HepG2 (cell line): ENCODE data around the gene PYGL. TPM values are rescaled to one million over a fixed set of nuclear protein-coding genes. Genes with fewer than 3 reads are reported as not detected.
A peak's percentile ranks its signal among the peaks of the same experiment; 100 is the strongest.

ENCODE experiments used
- ASH2L ChIP-seq: fragments of 300-600, 200-600 bp; sonication (generic); IDR thresholded peaks from 2 replicates; pipeline ENCODE4 v1.7.0; 2017; ENCODE audit warnings: low read depth, mild to moderate bottlenecking, moderate library complexity, mixed read lengths, low read length; ENCODE audit not compliant: insufficient read length
- EHMT2 ChIP-seq: fragments of 200-600 bp; sonication (generic); IDR thresholded peaks from 2 replicates; pipeline ENCODE4 v1.7.0; 2017; ENCODE audit warnings: antibody characterized with exemption, low read depth, low read length, borderline replicate concordance
- ELF3 ChIP-seq: IDR thresholded peaks from 2 replicates; pipeline ENCODE4 v1.6.1; 2016; ENCODE audit warnings: missing genetic modification reagents, missing compliant biosample characterization
- GATAD2A ChIP-seq: IDR thresholded peaks from 2 replicates; pipeline ENCODE4 v1.6.1; 2016
- IKZF5 ChIP-seq: IDR thresholded peaks from 2 replicates; pipeline ENCODE4 v1.6.1; 2018; ENCODE audit warnings: missing genetic modification reagents, mild to moderate bottlenecking, missing compliant biosample characterization
- MED1 ChIP-seq: sonication (generic); formaldehyde crosslinking; IDR thresholded peaks from 2 replicates; pipeline ENCODE4 v1.4.0; 2020; ENCODE audit warnings: missing genetic modification reagents
- NCOR1 ChIP-seq: fragments of 200-600 bp; sonication (generic); IDR thresholded peaks from 2 replicates; pipeline ENCODE4 v1.7.0; 2017; ENCODE audit warnings: antibody characterized with exemption, low read length, borderline replicate concordance
- PAXIP1 ChIP-seq: sonication (generic); formaldehyde crosslinking; conservative IDR thresholded peaks from 2 replicates; pipeline ENCODE4 v1.4.0; 2020; ENCODE audit warnings: mild to moderate bottlenecking, missing genetic modification reagents, moderate library complexity
- RARA ChIP-seq: IDR thresholded peaks from 2 replicates; pipeline ENCODE4 v1.6.1; 2016; ENCODE audit warnings: missing genetic modification reagents, missing compliant biosample characterization
- RXRB ChIP-seq: IDR thresholded peaks from 2 replicates; pipeline ENCODE4 v1.6.1; 2016; ENCODE audit warnings: borderline replicate concordance, missing genetic modification reagents, missing compliant biosample characterization
- TBX2 ChIP-seq: sonication (generic); formaldehyde crosslinking; IDR thresholded peaks from 2 replicates; pipeline ENCODE4 v1.5.0; 2020; ENCODE audit warnings: missing genetic modification reagents, mild to moderate bottlenecking, borderline replicate concordance
- TEAD3 ChIP-seq: optimal IDR thresholded peaks from 2 replicates; pipeline ENCODE3; 2016; ENCODE audit warnings: borderline replicate concordance
- TGIF2 ChIP-seq: IDR thresholded peaks from 2 replicates; pipeline ENCODE4 v1.6.1; 2016; ENCODE audit warnings: control low read depth, missing compliant biosample characterization
- ZNF597 ChIP-seq: sonication (generic); formaldehyde crosslinking; IDR thresholded peaks from 2 replicates; pipeline ENCODE4 v1.5.0; 2020; ENCODE audit warnings: missing genetic modification reagents
- polyA plus RNA-seq, 8 experiments: library from polyadenylated mRNA; depleted of rRNA in 3 of 8; stranded (reverse) in 7 of 8; unstranded in 1 of 8; fragments of >200 nt; fragmentation: Illumina TruSeq in 4 of 8; extraction: Trizol in 4 of 8; gene quantifications; 2 replicates each; pipeline versions ENCODE4 v1.2.1 to v1.2.3, GENCODE V29; 2011 to 2016; ENCODE audit warnings: low read depth in 4 of 8, missing spikeins in 1 of 8, mixed read lengths in 1 of 8; ENCODE audit not compliant: insufficient read depth in 1 of 8
- total RNA-seq, 5 experiments: library from RNA; depleted of rRNA; stranded (reverse); fragments of >200 nt; fragmentation: Illumina TruSeq; extraction: Trizol; gene quantifications; 2 replicates each; pipeline ENCODE4 v1.2.3, GENCODE V29; 2016; ENCODE audit warnings: low read depth in 1 of 5
- TF ChIP-seq, protein P1 (sequence below): sonication (generic); formaldehyde crosslinking; IDR thresholded peaks from 2 replicates; pipeline ENCODE4 v1.4.0; 2020; ENCODE audit warnings: missing genetic modification reagents, low read depth, mild to moderate bottlenecking, borderline replicate concordance
- TF ChIP-seq, protein P2 (sequence below): IDR thresholded peaks from 2 replicates; pipeline ENCODE4 v1.6.1; 2016; ENCODE audit warnings: low read depth
- TF ChIP-seq, protein P3 (sequence below): sonication (generic); formaldehyde crosslinking; IDR thresholded peaks from 2 replicates; pipeline ENCODE4 v1.4.0; 2020; ENCODE audit warnings: missing genetic modification reagents

PYGL gene
- total and polyA plus RNA-seq, 2 of the 13 experiments (the other 11 are each of a cell fraction or from before 2014, with no cell fraction given), result 98.4 to 110 TPM

DNA sequence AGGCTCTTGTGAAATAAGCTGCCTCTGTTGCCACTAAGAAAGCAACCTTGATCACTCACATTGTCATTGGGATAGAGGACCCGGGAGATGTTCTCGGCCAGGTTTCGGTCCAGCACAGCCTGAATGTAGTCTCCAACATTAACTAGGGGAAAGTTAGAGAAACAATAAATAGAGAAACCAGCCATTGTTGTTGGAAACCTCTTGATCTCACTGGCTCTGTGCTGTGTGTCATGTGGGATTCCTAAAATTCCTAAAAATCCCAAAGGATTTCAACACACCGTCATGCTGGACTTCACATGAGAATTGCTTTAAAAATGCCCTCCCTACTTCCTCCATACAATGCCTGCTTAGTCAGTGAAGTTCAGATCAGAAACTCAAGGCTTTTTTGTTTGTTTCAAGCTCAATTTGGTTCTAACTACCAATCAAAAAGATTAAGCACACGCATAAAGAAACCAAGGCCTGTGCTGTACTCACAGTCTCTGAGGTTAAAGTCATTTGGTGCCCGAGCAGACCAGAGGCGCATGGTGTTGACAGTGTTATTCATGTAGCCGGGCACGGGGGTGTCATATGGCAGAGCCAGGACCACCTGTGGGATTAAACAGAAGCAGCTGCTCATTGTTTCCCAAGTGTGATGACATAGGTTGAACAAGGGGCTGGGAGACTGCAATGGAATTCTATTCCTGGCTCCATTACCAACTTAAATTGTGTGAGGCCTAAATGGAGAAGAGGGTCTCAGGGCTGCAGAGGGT lies 23.6 kb downstream of the PYGL start (continued):
- TF ChIP-seq PAXIP1 (CRISPR knock-in tag) (peak; percentile 43; the same call in 1 of the 2 replicates), ZNF597 (CRISPR knock-in tag) (no peak), ELF3 (CRISPR knock-in tag) (peak; percentile 79; the same call in 1 of the 2 replicates), TGIF2 (CRISPR knock-in tag) (0 out of 2 replicates have a peak, but pooled peaks have one; percentile 31), NCOR1 (peak; percentile 24; the same call in 1 of the 2 replicates), GATAD2A (CRISPR knock-in tag) (peak; percentile 33; the same call in 1 of the 2 replicates), TBX2 (CRISPR knock-in tag) (no peak), EHMT2 (peak; percentile 28; the same call in 1 of the 2 replicates), ASH2L (peak; percentile 38), MED1 (CRISPR knock-in tag) (0 out of 2 replicates have a peak, but pooled peaks have one; percentile 14), RXRB (CRISPR knock-in tag) (peak; percentile 34; the same call in 1 of the 2 replicates), RARA (peak; percentile 34; the same call in 1 of the 2 replicates), TEAD3 (CRISPR knock-in tag) (peak; percentile 80), IKZF5 (CRISPR knock-in tag) (no peak)
- TF ChIP-seq, protein P1, sequence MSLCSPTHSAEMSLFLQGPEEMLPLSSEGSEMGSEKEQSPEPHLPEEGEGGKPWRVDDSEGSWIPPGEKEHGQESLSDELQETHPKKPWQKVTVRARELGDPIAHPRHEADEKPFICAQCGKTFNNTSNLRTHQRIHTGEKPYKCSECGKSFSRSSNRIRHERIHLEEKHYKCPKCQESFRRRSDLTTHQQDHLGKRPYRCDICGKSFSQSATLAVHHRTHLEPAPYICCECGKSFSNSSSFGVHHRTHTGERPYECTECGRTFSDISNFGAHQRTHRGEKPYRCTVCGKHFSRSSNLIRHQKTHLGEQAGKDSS, result no peak
- TF ChIP-seq, protein P2, sequence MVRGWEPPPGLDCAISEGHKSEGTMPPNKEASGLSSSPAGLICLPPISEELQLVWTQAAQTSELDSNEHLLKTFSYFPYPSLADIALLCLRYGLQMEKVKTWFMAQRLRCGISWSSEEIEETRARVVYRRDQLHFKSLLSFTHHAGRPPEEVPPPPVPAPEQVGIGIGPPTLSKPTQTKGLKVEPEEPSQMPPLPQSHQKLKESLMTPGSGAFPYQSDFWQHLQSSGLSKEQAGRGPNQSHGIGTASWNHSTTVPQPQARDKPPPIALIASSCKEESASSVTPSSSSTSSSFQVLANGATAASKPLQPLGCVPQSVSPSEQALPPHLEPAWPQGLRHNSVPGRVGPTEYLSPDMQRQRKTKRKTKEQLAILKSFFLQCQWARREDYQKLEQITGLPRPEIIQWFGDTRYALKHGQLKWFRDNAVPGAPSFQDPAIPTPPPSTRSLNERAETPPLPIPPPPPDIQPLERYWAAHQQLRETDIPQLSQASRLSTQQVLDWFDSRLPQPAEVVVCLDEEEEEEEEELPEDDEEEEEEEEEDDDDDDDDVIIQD, result 0 out of 2 replicates have a peak, but pooled peaks have one; percentile 40
- TF ChIP-seq, protein P3, sequence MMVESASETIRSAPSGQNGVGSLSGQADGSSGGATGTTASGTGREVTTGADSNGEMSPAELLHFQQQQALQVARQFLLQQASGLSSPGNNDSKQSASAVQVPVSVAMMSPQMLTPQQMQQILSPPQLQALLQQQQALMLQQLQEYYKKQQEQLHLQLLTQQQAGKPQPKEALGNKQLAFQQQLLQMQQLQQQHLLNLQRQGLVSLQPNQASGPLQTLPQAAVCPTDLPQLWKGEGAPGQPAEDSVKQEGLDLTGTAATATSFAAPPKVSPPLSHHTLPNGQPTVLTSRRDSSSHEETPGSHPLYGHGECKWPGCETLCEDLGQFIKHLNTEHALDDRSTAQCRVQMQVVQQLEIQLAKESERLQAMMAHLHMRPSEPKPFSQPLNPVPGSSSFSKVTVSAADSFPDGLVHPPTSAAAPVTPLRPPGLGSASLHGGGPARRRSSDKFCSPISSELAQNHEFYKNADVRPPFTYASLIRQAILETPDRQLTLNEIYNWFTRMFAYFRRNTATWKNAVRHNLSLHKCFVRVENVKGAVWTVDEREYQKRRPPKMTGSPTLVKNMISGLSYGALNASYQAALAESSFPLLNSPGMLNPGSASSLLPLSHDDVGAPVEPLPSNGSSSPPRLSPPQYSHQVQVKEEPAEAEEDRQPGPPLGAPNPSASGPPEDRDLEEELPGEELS (CRISPR knock-in tag), result 0 out of 2 replicates have a peak, but pooled peaks have one; percentile 21
